ENCODE data around the gene CFAP299. TPM values are rescaled to one million over a fixed set of nuclear protein-coding genes. Genes with fewer than 3 reads are reported as not detected.
A peak's percentile ranks its signal among the peaks of the same experiment; 100 is the strongest.

Gene CFAP299
- polyA plus RNA-seq, 1 experiment: 1.4 TPM

GRCh38 chr4:80321776-80322175 lies 13.8 kb upstream of the CFAP299 start:
- Histone ChIP-seq H3K27ac (ENCODE audit: low read depth, low read length) (no peak overlapping the region), H3K4me3 (ENCODE audit: low read depth, low read length) (no peak overlapping the region), H3K9me3 (ENCODE audit: control insufficient read depth, insufficient read depth, low read length) (no peaks in the 10 kb centered on the region), H3K27me3 (ENCODE audit: control insufficient read depth, insufficient read depth, low read length) (no peaks in the 10 kb centered on the region)
- TF ChIP-seq CTCF (IDR thresholded peaks at IDR 0.05; ENCODE audit: low read depth, low read length): 0 out of 2 replicates have a peak, but pooled peaks have one; percentile 11
- DNase-seq (ENCODE audit: low read depth, low spot score): no peak
- POLR2A ChIA-PET: no interaction called here
- CTCF ChIA-PET: interaction anchor here (0.5 to 4.4 kb wide), 4 partner anchors 8 to 120 kb away, joined by 5 to 69 read pairs (median 10); partner anchors contain the start of gene CFAP299

- peak; percentile 47 for TF ChIP-seq CTCF (IDR thresholded peaks at IDR 0.05; ENCODE audit: low read depth, low read length)
- ChIA-PET CTCF (interaction anchor here (0.5 to 4.4 kb wide), 23 partner anchors 10 to 1381 kb away, joined by 3 to 69 read pairs (median 4); partner anchors contain the start of genes CFAP299 and FGF5), POLR2A (interaction anchor here (1.5 kb wide), 1 partner anchor 56 kb away, joined by 5 read pairs; the partner anchor contains the start of gene FGF5)
- Histone ChIP-seq H3K27me3 (ENCODE audit: control insufficient read depth, insufficient read depth, low read length) (no peaks in the 10 kb centered on the region), H3K27ac (ENCODE audit: low read depth, low read length) (no peak overlapping the region), H3K4me3 (ENCODE audit: low read depth, low read length) (no peak overlapping the region), H3K9me3 (ENCODE audit: control insufficient read depth, insufficient read depth, low read length) (no peaks in the 10 kb centered on the region)
- DNase-seq (ENCODE audit: low read depth, low spot score): no peak
These were observed 12.8 kb upstream of the CFAP299 start for GRCh38 chr4:80322716-80323115.

GRCh38 chr4:80324171-80324570 lies 11.4 kb upstream of the CFAP299 start:
- no peaks in the 10 kb centered on the region for H3K27me3 ChIP-seq (ENCODE audit: control insufficient read depth, insufficient read depth, low read length)
- H3K27ac ChIP-seq (ENCODE audit: low read depth, low read length): no peak overlapping the region
- H3K9me3 ChIP-seq (ENCODE audit: control insufficient read depth, insufficient read depth, low read length): no peaks in the 10 kb centered on the region
- no peak overlapping the region for H3K4me3 ChIP-seq (ENCODE audit: low read depth, low read length)
- CTCF ChIA-PET: interaction anchor here (1.6 to 2.7 kb wide), 2 partner anchors 8 to 11 kb away, joined by 7 to 14 read pairs; partner anchors contain the start of gene CFAP299
- no peak for TF ChIP-seq CTCF (IDR thresholded peaks at IDR 0.05; ENCODE audit: low read depth, low read length)
- DNase-seq (ENCODE audit: low read depth, low spot score): no peak
- POLR2A ChIA-PET: no interaction called here

GRCh38 chr4:80331693-80332092 lies 3.8 kb upstream of the CFAP299 start:
- ChIA-PET CTCF (interaction anchor here (1.2 to 2.0 kb wide), 2 partner anchors 8 to 116 kb away, joined by 4 to 7 read pairs; no protein-coding TSS in a partner anchor), POLR2A (no interaction called here)
- Histone ChIP-seq H3K9me3 (ENCODE audit: control insufficient read depth, insufficient read depth, low read length) (no peaks in the 10 kb centered on the region; the same call in 1 of the 2 replicates), H3K27ac (ENCODE audit: low read depth, low read length) (no peak overlapping the region), H3K4me3 (ENCODE audit: low read depth, low read length) (no peak overlapping the region), H3K27me3 (ENCODE audit: control insufficient read depth, insufficient read depth, low read length) (no peaks in the 10 kb centered on the region)
- TF ChIP-seq CTCF (IDR thresholded peaks at IDR 0.05; ENCODE audit: low read depth, low read length): no peak
- DNase-seq (ENCODE audit: low read depth, low spot score): no peak

- POLR2A ChIA-PET: no interaction called here
- Histone ChIP-seq H3K4me3 (ENCODE audit: low read depth, low read length) (no peak overlapping the region), H3K27ac (ENCODE audit: low read depth, low read length) (no peak overlapping the region), H3K9me3 (ENCODE audit: control insufficient read depth, insufficient read depth, low read length) (no peaks in the 10 kb centered on the region; the same call in 1 of the 2 replicates), H3K27me3 (ENCODE audit: control insufficient read depth, insufficient read depth, low read length) (no peaks in the 10 kb centered on the region)
- DNase-seq (ENCODE audit: low read depth, low spot score): no peak
- CTCF ChIA-PET: interaction anchor here (0.6 to 2.0 kb wide), 8 partner anchors 10 to 720 kb away, joined by 3 to 7 read pairs (median 4); no protein-coding TSS in a partner anchor
- TF ChIP-seq CTCF (IDR thresholded peaks at IDR 0.05; ENCODE audit: low read depth, low read length): no peak
These were observed 2.4 kb upstream of the CFAP299 start for GRCh38 chr4:80333121-80333520.
